H1 (cell line): ENCODE data around the gene GPR68. TPM values are rescaled to one million over a fixed set of nuclear protein-coding genes. Genes with fewer than 3 reads are reported as not detected.

Experiments
- CHD2 ChIP-seq: IDR thresholded peaks from 2 replicates; pipeline ENCODE4 v1.6.1; 2012; ENCODE audit warnings: low read length, improper control_type of control experiment
- CTCF ChIP-seq, 3 experiments: IDR thresholded peaks; 1 replicate in 2 of 3; 2 replicates in 1 of 3; pipeline versions ENCODE4 v1.5.1 to v1.6.1; 2011; ENCODE audit warnings: low read length in 3 of 3, mild to moderate bottlenecking in 3 of 3, inconsistent platforms in 2 of 3, low read depth in 1 of 3, moderate library complexity in 1 of 3; ENCODE audit not compliant: insufficient read depth in 1 of 3; ENCODE audit errors: control extremely low read depth in 1 of 3
- FOSL1 ChIP-seq: IDR thresholded peaks from 2 replicates; pipeline ENCODE4 v1.6.1; 2011; ENCODE audit warnings: mild to moderate bottlenecking, low read depth, low read length, moderate library complexity; ENCODE audit not compliant: insufficient read depth
- GABPA ChIP-seq: IDR thresholded peaks from 2 replicates; pipeline ENCODE4 v1.6.1; 2011; ENCODE audit warnings: mild to moderate bottlenecking, low read length, moderate library complexity, borderline replicate concordance; ENCODE audit not compliant: insufficient read depth
- KDM5A ChIP-seq: fragments of 200-600 bp; IDR thresholded peaks from 2 replicates; pipeline ENCODE4 v1.7.1; 2012; ENCODE audit warnings: mild to moderate bottlenecking, low read length, inconsistent platforms, mixed read lengths
- RAD21 ChIP-seq, 2 experiments: IDR thresholded peaks in 1 of 2; conservative IDR thresholded peaks in 1 of 2; 2 replicates each; pipeline ENCODE4 v1.6.1; 2011; ENCODE audit warnings: low read depth in 2 of 2, low read length in 2 of 2, improper control_type of control experiment in 1 of 2, inconsistent platforms in 1 of 2, mild to moderate bottlenecking in 1 of 2, moderate library complexity in 1 of 2
- TBP ChIP-seq: IDR thresholded peaks from 2 replicates; pipeline ENCODE4 v1.6.1; 2011; ENCODE audit warnings: low read depth, low read length, improper control_type of control experiment
- polyA plus RNA-seq, 7 experiments: library from polyadenylated mRNA; depleted of rRNA in 3 of 7; stranded (reverse) in 5 of 7; unstranded in 2 of 7; fragments of >200 nt in 5 of 7; fragments of 200-250 nt in 2 of 7; gene quantifications; 1 replicate in 5 of 7; 2 replicates in 1 of 7; 4 replicates in 1 of 7; pipeline versions ENCODE4 v1.2.1 to v1.2.3, GENCODE V29; 2011 to 2013; ENCODE audit warnings: missing spikeins in 2 of 7, mixed read lengths in 2 of 7
- total RNA-seq: library from RNA; stranded (reverse); fragmentation: NEBNext Ultra II Directional; extraction: Animal tissue kit (Norgen Biotek cat#: 25700); gene quantifications from 2 replicates; pipeline ENCODE4 v1.2.1, GENCODE V29; 2021

The GPR68 gene
- total and polyA plus RNA-seq, 2 of the 8 experiments (the other 6 are each of a cell fraction or from before 2014, with no cell fraction given) = 0.22 to 0.76 TPM

- no peak for TF ChIP-seq CHD2
- TF ChIP-seq TBP = no peak
- no peak for TF ChIP-seq CTCF (IDR thresholded peaks at IDR 0.05; ENCODE audit: control extremely low read depth in 1 of 3, insufficient read depth in 1 of 3, low read depth in 1 of 3, low read length in 3 of 3)
- no peak for TF ChIP-seq KDM5A
- no peak for TF ChIP-seq FOSL1
- no peak for TF ChIP-seq RAD21 (IDR thresholded peaks at IDR 0.05 in 1 of 2, conservative IDR thresholded peaks at IDR 0.05 in 1 of 2; ENCODE audit: low read depth in 2 of 2, low read length in 2 of 2)
- no peak for TF ChIP-seq GABPA
Observed at GRCh38 chr14:91204657-91205056, 39.8 kb downstream of the GPR68 start (continued).
